HepG2 (cell line): ENCODE measurements around the gene KLHL28. TPM values are rescaled to one million over a fixed set of nuclear protein-coding genes. Genes with fewer than 3 reads are reported as not detected.

Experiments
- ATAC-seq: fragments of 200-7000 bp; cut with Tn5 transposase; 3 replicates; pipeline ENCODE4 v1.9.1; 2020; ENCODE audit warnings: mild to moderate bottlenecking, moderate library complexity
- BruUV-seq: library from RNA; stranded (reverse); fragments of 400-500 nt; replicated peaks from 2 replicates; lab custom pipeline; 2021; lab: Mats Ljungman, UMichigan
- CTCF ChIA-PET: fragments of 300-600 bp; formaldehyde crosslinking; extraction: SDS; loops from one replicate; lab custom pipeline; 2021; ENCODE audit warnings: low total read pairs, inconsistent platforms, low intra/inter-chr PET ratio; lab: Yijun Ruan, JAX
- POLR2A ChIA-PET: fragments of 350-600 bp; sonication (Branson Sonifier 250); formaldehyde crosslinking; loops from one replicate; lab custom pipeline; 2020; ENCODE audit warnings: antibody characterized with exemption, inconsistent platforms; lab: Yijun Ruan, JAX
- DNase-seq: peaks from one replicate; pipeline ENCODE4 v3.0.0-alpha.2; 2015; ENCODE audit warnings: low spot score
- FAIRE-seq: peaks from 3 replicates; lab custom pipeline; 2011; peaks lifted over from hg19 to GRCh38; lab: Jason Lieb, UNC
- H2AFZ ChIP-seq: one replicate; pipeline ENCODE4 v1.6.1; 2011; ENCODE audit warnings: low read length, inconsistent platforms
- H3K27ac ChIP-seq: fragments of 300-600 bp; 3 replicates; pipeline ENCODE4 v1.8.0; 2011; ENCODE audit warnings: mixed run types, mild to moderate bottlenecking, mixed read lengths, low read length, inconsistent platforms; ENCODE audit not compliant: insufficient read depth; ENCODE audit errors: extremely low read length
- H3K27me3 ChIP-seq, 2 experiments: fragments of 200-600 bp in 1 of 2; 2 replicates in 1 of 2; 3 replicates in 1 of 2; pipeline versions ENCODE4 v1.6.0 to v1.8.0; 2011; ENCODE audit warnings: low read length in 2 of 2, mild to moderate bottlenecking in 2 of 2, moderate library complexity in 2 of 2, inconsistent platforms in 1 of 2; ENCODE audit not compliant: insufficient read depth in 2 of 2, control insufficient read depth in 1 of 2
- H3K36me3 ChIP-seq, 2 experiments: fragments of 200-600 bp in 1 of 2; replicated peaks in 1 of 2; 2 replicates in 1 of 2; 3 replicates in 1 of 2; pipeline versions ENCODE4 v1.5.1 to v1.8.0; 2011; ENCODE audit warnings: low read length in 2 of 2, inconsistent platforms in 1 of 2; ENCODE audit not compliant: insufficient read depth in 2 of 2, control insufficient read depth in 1 of 2
- H3K4me1 ChIP-seq: 2 replicates; pipeline ENCODE4 v1.5.1; 2012; ENCODE audit warnings: low read length, inconsistent platforms; ENCODE audit not compliant: insufficient read depth
- H3K4me2 ChIP-seq: 2 replicates; pipeline ENCODE4 v1.6.0; 2011; ENCODE audit warnings: low read depth, low read length, inconsistent platforms
- H3K4me3 ChIP-seq, 3 experiments: fragments of 200-600 bp in 1 of 3; sonication (generic), shearing (Covaris generic) in 1 of 3; replicated peaks in 1 of 3; 2 replicates each; pipeline ENCODE4 v1.5.1; 2011 to 2016; ENCODE audit warnings: low read length in 3 of 3, inconsistent platforms in 2 of 3, low read depth in 2 of 3, mild to moderate bottlenecking in 2 of 3, control low read depth in 1 of 3, mixed read lengths in 1 of 3; ENCODE audit not compliant: insufficient read depth in 1 of 3
- H3K79me2 ChIP-seq: one replicate; pipeline ENCODE4 v1.6.1; 2011; ENCODE audit warnings: low read length, inconsistent platforms; ENCODE audit not compliant: insufficient read depth
- H3K9ac ChIP-seq: 2 replicates; pipeline ENCODE4 v1.6.0; 2011; ENCODE audit warnings: mild to moderate bottlenecking, low read depth, low read length, inconsistent platforms; ENCODE audit not compliant: insufficient read depth
- H3K9me3 ChIP-seq: 2 replicates; pipeline ENCODE4 v1.5.1; 2012; ENCODE audit warnings: mild to moderate bottlenecking, low read length
- H4K20me1 ChIP-seq: 2 replicates; pipeline ENCODE4 v1.6.0; 2011; ENCODE audit warnings: inconsistent platforms, mild to moderate bottlenecking, low read length, moderate library complexity; ENCODE audit not compliant: insufficient read depth
- BORCS8-MEF2B ChIP-seq: sonication (generic); formaldehyde crosslinking; IDR thresholded peaks from 2 replicates; pipeline ENCODE4 v1.8.0; 2022; ENCODE audit warnings: mild to moderate bottlenecking, missing genetic modification reagents
- ELF4 ChIP-seq: sonication (generic); formaldehyde crosslinking; IDR thresholded peaks from 2 replicates; pipeline ENCODE4 v1.5.0; 2020; ENCODE audit warnings: missing genetic modification reagents, mild to moderate bottlenecking, moderate library complexity, borderline replicate concordance
- ETV5 ChIP-seq: IDR thresholded peaks from 2 replicates; pipeline ENCODE4 v1.6.1; 2018; ENCODE audit warnings: missing biosample characterization, missing genetic modification reagents, inconsistent platforms, borderline replicate concordance
- HDAC2 ChIP-seq: sonication (generic); formaldehyde crosslinking; IDR thresholded peaks from 2 replicates; pipeline ENCODE4 v1.4.0; 2020; ENCODE audit warnings: missing genetic modification reagents
- HNRNPK ChIP-seq: fragments of 200-400 bp; formaldehyde crosslinking; IDR thresholded peaks from 2 replicates; pipeline ENCODE4 v1.6.1; 2018; ENCODE audit warnings: low read length, low read depth, moderate library complexity, mild to moderate bottlenecking; ENCODE audit not compliant: poor library complexity, severe bottlenecking
- RAD21 ChIP-seq: fragments of 450-650 bp; formaldehyde crosslinking; IDR thresholded peaks from 2 replicates; pipeline ENCODE4 v1.5.0; 2020; ENCODE audit warnings: mild to moderate bottlenecking
- RBM22 ChIP-seq: fragments of 200-400 bp; formaldehyde crosslinking; optimal IDR thresholded peaks from 2 replicates; pipeline ENCODE3; 2017; ENCODE audit warnings: mild to moderate bottlenecking, low read length, moderate library complexity
- RFX3 ChIP-seq: IDR thresholded peaks from 2 replicates; pipeline ENCODE4 v1.6.1; 2016; ENCODE audit warnings: missing biosample characterization, missing genetic modification reagents
- SP4 ChIP-seq: sonication (generic); formaldehyde crosslinking; IDR thresholded peaks from 2 replicates; pipeline ENCODE4 v1.8.1; 2023; ENCODE audit warnings: mild to moderate bottlenecking, missing genetic modification reagents
- TGIF2 ChIP-seq: IDR thresholded peaks from 2 replicates; pipeline ENCODE4 v1.6.1; 2016; ENCODE audit warnings: control low read depth, missing compliant biosample characterization
- ZNF20 ChIP-seq: sonication (generic); formaldehyde crosslinking; IDR thresholded peaks from 2 replicates; pipeline ENCODE4 v1.4.0; 2020; ENCODE audit warnings: mild to moderate bottlenecking, moderate library complexity, missing genetic modification reagents
- ZNF468 ChIP-seq: sonication (generic); formaldehyde crosslinking; IDR thresholded peaks from 2 replicates; pipeline ENCODE4 v1.8.0; 2022; ENCODE audit warnings: mild to moderate bottlenecking, moderate library complexity, missing genetic modification reagents
- ZSCAN12 ChIP-seq: sonication (generic); formaldehyde crosslinking; IDR thresholded peaks from 2 replicates; pipeline ENCODE4 v1.9.0; 2021; ENCODE audit warnings: mild to moderate bottlenecking, missing genetic modification reagents
- WGBS: methylation state at CpG from one replicate; pipeline ENCODE4 v1.1.6; 2017; ENCODE audit warnings: low lambda C conversion rate; 5-methylcytosine and 5-hydroxymethylcytosine counted together
- in situ Hi-C: cut with HindIII; loops from 2 replicates; pipeline ENCODE4 v1.10.0; 2017; ENCODE audit warnings: low pct_unique_long_range_greater_than_20kb; ENCODE audit not compliant: extremely low pct_ligation_motif_present
- intact Hi-C: fragments of 100-400 bp; cut with micrococcal nuclease; formaldehyde crosslinking; loops from one replicate; pipeline ENCODE4 v1.10.0; 2022; ENCODE audit not compliant: unreplicated experiment
- polyA plus RNA-seq, 8 experiments: library from polyadenylated mRNA; depleted of rRNA in 3 of 8; stranded (reverse) in 7 of 8; unstranded in 1 of 8; fragments of >200 nt; fragmentation: Illumina TruSeq in 4 of 8; extraction: Trizol in 4 of 8; gene quantifications; 2 replicates each; pipeline versions ENCODE4 v1.2.1 to v1.2.3, GENCODE V29; 2011 to 2016; ENCODE audit warnings: low read depth in 4 of 8, missing spikeins in 1 of 8, mixed read lengths in 1 of 8; ENCODE audit not compliant: insufficient read depth in 1 of 8
- total RNA-seq, 5 experiments: library from RNA; depleted of rRNA; stranded (reverse); fragments of >200 nt; fragmentation: Illumina TruSeq; extraction: Trizol; gene quantifications; 2 replicates each; pipeline ENCODE4 v1.2.3, GENCODE V29; 2016; ENCODE audit warnings: low read depth in 1 of 5
- TF ChIP-seq, protein P1 (sequence below): sonication (generic); formaldehyde crosslinking; IDR thresholded peaks from 2 replicates; pipeline ENCODE4 v1.4.0; 2020; ENCODE audit warnings: mild to moderate bottlenecking, low read depth, missing genetic modification reagents
- TF ChIP-seq, protein P2 (sequence below): IDR thresholded peaks from 2 replicates; pipeline ENCODE4 v1.6.1; 2016; ENCODE audit warnings: low read depth, control low read depth

KLHL28 gene
- total and polyA plus RNA-seq, 2 of the 13 experiments (the other 11 are each of a cell fraction or from before 2014, with no cell fraction given) = 3.4 to 6.6 TPM

- no peak overlapping the region for H3K4me2 ChIP-seq
- no peaks in the 10 kb centered on the region for H3K79me2 ChIP-seq
- no peak overlapping the region for H2AFZ ChIP-seq
- TF ChIP-seq ELF4 = no peak
- TF ChIP-seq, protein P1, sequence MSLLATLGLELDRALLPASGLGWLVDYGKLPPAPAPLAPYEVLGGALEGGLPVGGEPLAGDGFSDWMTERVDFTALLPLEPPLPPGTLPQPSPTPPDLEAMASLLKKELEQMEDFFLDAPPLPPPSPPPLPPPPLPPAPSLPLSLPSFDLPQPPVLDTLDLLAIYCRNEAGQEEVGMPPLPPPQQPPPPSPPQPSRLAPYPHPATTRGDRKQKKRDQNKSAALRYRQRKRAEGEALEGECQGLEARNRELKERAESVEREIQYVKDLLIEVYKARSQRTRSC = no peak
- no peak for TF ChIP-seq RBM22
- TF ChIP-seq SP4 (CRISPR knock-in tag) = no peak
- no peak for TF ChIP-seq RFX3
- no peak for TF ChIP-seq HNRNPK
- no peak for TF ChIP-seq ZSCAN12 (CRISPR knock-in tag)
- TF ChIP-seq, protein P2, sequence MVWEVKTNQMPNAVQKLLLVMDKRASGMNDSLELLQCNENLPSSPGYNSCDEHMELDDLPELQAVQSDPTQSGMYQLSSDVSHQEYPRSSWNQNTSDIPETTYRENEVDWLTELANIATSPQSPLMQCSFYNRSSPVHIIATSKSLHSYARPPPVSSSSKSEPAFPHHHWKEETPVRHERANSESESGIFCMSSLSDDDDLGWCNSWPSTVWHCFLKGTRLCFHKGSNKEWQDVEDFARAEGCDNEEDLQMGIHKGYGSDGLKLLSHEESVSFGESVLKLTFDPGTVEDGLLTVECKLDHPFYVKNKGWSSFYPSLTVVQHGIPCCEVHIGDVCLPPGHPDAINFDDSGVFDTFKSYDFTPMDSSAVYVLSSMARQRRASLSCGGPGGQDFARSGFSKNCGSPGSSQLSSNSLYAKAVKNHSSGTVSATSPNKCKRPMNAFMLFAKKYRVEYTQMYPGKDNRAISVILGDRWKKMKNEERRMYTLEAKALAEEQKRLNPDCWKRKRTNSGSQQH (CRISPR knock-in tag) = no peak
- TF ChIP-seq ETV5 (CRISPR knock-in tag) = no peak
- no peak for TF ChIP-seq HDAC2 (CRISPR knock-in tag)
- no peak for TF ChIP-seq TGIF2 (CRISPR knock-in tag)
- no peak for TF ChIP-seq RAD21
- no peak for TF ChIP-seq BORCS8-MEF2B (CRISPR knock-in tag)
- no peak for TF ChIP-seq ZNF20 (CRISPR knock-in tag)
- TF ChIP-seq ZNF468 (CRISPR knock-in tag) = no peak
- H3K4me3 ChIP-seq = no peak overlapping the region
- H3K36me3 ChIP-seq = peaks cover 0 to 25% of the 10 kb centered on the region in 2 experiments; a peak in 4 of 5 replicates
- FAIRE-seq (no peak), ATAC-seq (no peak), DNase-seq (no peak)
- H3K9ac ChIP-seq = no peak overlapping the region
- no TSS peak for BruUV-seq
- intact Hi-C loops = no loop called here
- H3K4me1 ChIP-seq = no peaks in the 10 kb centered on the region
- H3K27ac ChIP-seq = no peak overlapping the region
- POLR2A ChIA-PET = no interaction called here
- H3K9me3 ChIP-seq = no peaks in the 10 kb centered on the region
- no peaks in the 10 kb centered on the region for H3K27me3 ChIP-seq
- CTCF ChIA-PET = no interaction called here
- H4K20me1 ChIP-seq = no peaks in the 10 kb centered on the region
- in situ Hi-C loops = no loop called here
- 96% methylated on average over 6 of the region's 6 CpGs for WGBS
Observed at GRCh38 chr14:44940944-44941343, 20.8 kb downstream of the KLHL28 start.
